ENCODE data around the gene BAD. TPM values are rescaled to one million over a fixed set of nuclear protein-coding genes. Genes with fewer than 3 reads are reported as not detected.

The BAD gene
- total and polyA plus RNA-seq, 11 donors: 41.5 to 123 (median 58.5) TPM

- DNase-seq (peak in 3 of 5 donors; percentile 64 to 69 (median 66)), ATAC-seq (no peak)
- Histone ChIP-seq H3K4me3 (peak overlapping the region; percentile 25 to 90 (median 72)), H3K4me1 (peaks cover 0 to 58% (median 31%) of the 10 kb centered on the region in 12 donors), H3K27me3 (no peaks in the 10 kb centered on the region), H3K36me3 (peaks cover 0 to 15% (median 8%) of the 10 kb centered on the region in 9 donors), H3K27ac (peak overlapping the region; percentile 49 to 95 (median 86)), H3K9me3 (no peaks in the 10 kb centered on the region)
- intact Hi-C loops (cut with DNase I): no loop called here
- 0 to 9% (median 2%) methylated on average over 2 to 6 of the region's 6 CpGs for WGBS, 4 donors
- no peak for TF ChIP-seq POLR2A (IDR thresholded peaks at IDR 0.05)
- no peak for TF ChIP-seq CTCF (IDR thresholded peaks at IDR 0.05)
Observed at GRCh38 chr11:64245401-64245796, 39.1 kb downstream of the BAD start.

GRCh38 chr11:64244966-64245365 lies 39.5 kb downstream of the BAD start:
- DNase-seq (no peak), ATAC-seq (no peak)
- peaks cover 0 to 15% (median 8%) of the 10 kb centered on the region in 9 donors for H3K36me3 ChIP-seq
- H3K27me3 ChIP-seq: no peaks in the 10 kb centered on the region
- no peaks in the 10 kb centered on the region for H3K9me3 ChIP-seq
- 43 to 52% (median 46%) methylated on average over 6 of the region's 6 CpGs; no CpG with 5 or more reads in 1 of the 4 donors for WGBS, 4 donors
- peak overlapping the region in 11 of 12 donors; percentile 50 to 95 (median 86) for H3K27ac ChIP-seq
- TF ChIP-seq CTCF (IDR thresholded peaks at IDR 0.05) (no peak), POLR2A (IDR thresholded peaks at IDR 0.05) (no peak)
- peak overlapping the region in 7 of 12 donors; percentile 62 to 90 (median 80) for H3K4me3 ChIP-seq
- H3K4me1 ChIP-seq: peaks cover 0 to 60% (median 36%) of the 10 kb centered on the region in 12 donors
- intact Hi-C loops (cut with DNase I): no loop called here

- intact Hi-C loops (cut with DNase I): no loop called here
- Histone ChIP-seq H3K9me3 (no peaks in the 10 kb centered on the region), H3K36me3 (peaks cover 0 to 16% (median 9%) of the 10 kb centered on the region in 9 donors), H3K27ac (peak overlapping the region in 1 of 12 donors; percentile 14), H3K27me3 (no peaks in the 10 kb centered on the region), H3K4me3 (no peak overlapping the region), H3K4me1 (peaks cover 0 to 64% (median 39%) of the 10 kb centered on the region in 12 donors)
- WGBS, 4 donors: 55 to 70% (median 69%) methylated on average over 4 to 5 of the region's 5 CpGs
- ATAC-seq (no peak), DNase-seq (no peak)
- TF ChIP-seq POLR2A (IDR thresholded peaks at IDR 0.05): no peak
- TF ChIP-seq CTCF (IDR thresholded peaks at IDR 0.05): no peak
Observed at GRCh38 chr11:64244107-64244506, 40.4 kb downstream of the BAD start.

- DNase-seq: no peak
- WGBS, 4 donors: 85 to 91% (median 89%) methylated on average over 8 of the region's 8 CpGs
Observed at GRCh38 chr11:64243236-64243854, 41.1 kb downstream of the BAD start.

More at GRCh38 chr11:64243236-64243854, 41.1 kb downstream of the BAD start:
- H3K9me3 ChIP-seq: no peaks in the 10 kb centered on the region
- peaks cover 0 to 23% (median 16%) of the 10 kb centered on the region in 9 donors for H3K36me3 ChIP-seq
- ATAC-seq: no peak
- peaks cover 0 to 64% (median 39%) of the 10 kb centered on the region in 12 donors for H3K4me1 ChIP-seq
- intact Hi-C loops (cut with DNase I): no loop called here
- no peaks in the 10 kb centered on the region for H3K27me3 ChIP-seq
- H3K27ac ChIP-seq: peak overlapping the region in 3 of 12 donors; percentile 99 to 100 (median 100)
- H3K4me3 ChIP-seq: no peak overlapping the region
- TF ChIP-seq POLR2A (IDR thresholded peaks at IDR 0.05) (no peak), CTCF (IDR thresholded peaks at IDR 0.05) (no peak)

All from heart left ventricle (tissue), 16 donors.